Measurements from ENCODE around the gene BCL2A1. TPM values are rescaled to one million over a fixed set of nuclear protein-coding genes. Genes with fewer than 3 reads are reported as not detected.

BCL2A1 gene
- total RNA-seq, 2 donors from 2014 or later = not detected

GRCh38 chr15:79977431-79978054 is 6.5 kb upstream of the BCL2A1 start:
- Mint-ChIP-seq H3K4me3 (no peak overlapping the region), H3K36me3 (ENCODE audit: low read depth) (no peaks in the 10 kb centered on the region), H3K4me1 (no peaks in the 10 kb centered on the region), H3K27me3 (ENCODE audit: insufficient read depth) (no peaks in the 10 kb centered on the region), H3K27ac (no peak overlapping the region), H3K9me3 (no peaks in the 10 kb centered on the region)
- 87 to 88% methylated on average over 7 to 9 of the region's 9 CpGs for WGBS, 2 experiments (ENCODE audit: insufficient coverage in 1 of 2, insufficient read length in 1 of 2)
- DNase-seq = no peak
- TF ChIP-seq, protein P1, sequence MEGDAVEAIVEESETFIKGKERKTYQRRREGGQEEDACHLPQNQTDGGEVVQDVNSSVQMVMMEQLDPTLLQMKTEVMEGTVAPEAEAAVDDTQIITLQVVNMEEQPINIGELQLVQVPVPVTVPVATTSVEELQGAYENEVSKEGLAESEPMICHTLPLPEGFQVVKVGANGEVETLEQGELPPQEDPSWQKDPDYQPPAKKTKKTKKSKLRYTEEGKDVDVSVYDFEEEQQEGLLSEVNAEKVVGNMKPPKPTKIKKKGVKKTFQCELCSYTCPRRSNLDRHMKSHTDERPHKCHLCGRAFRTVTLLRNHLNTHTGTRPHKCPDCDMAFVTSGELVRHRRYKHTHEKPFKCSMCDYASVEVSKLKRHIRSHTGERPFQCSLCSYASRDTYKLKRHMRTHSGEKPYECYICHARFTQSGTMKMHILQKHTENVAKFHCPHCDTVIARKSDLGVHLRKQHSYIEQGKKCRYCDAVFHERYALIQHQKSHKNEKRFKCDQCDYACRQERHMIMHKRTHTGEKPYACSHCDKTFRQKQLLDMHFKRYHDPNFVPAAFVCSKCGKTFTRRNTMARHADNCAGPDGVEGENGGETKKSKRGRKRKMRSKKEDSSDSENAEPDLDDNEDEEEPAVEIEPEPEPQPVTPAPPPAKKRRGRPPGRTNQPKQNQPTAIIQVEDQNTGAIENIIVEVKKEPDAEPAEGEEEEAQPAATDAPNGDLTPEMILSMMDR (conservative IDR thresholded peaks at IDR 0.05) = no peak
- Histone ChIP-seq H3K9ac (ENCODE audit: extremely low read depth, low read length, poor library complexity, severe bottlenecking) (no peak overlapping the region), H3K27me3 (ENCODE audit: control insufficient read depth, insufficient read depth, low read length, poor library complexity, severe bottlenecking) (no peaks in the 10 kb centered on the region), H3K4me1 (ENCODE audit: control insufficient read depth, insufficient read depth, low read length) (no peaks in the 10 kb centered on the region), H3K36me3 (ENCODE audit: control insufficient read depth, insufficient read depth, low read length) (no peaks in the 10 kb centered on the region), H3K4me3 (ENCODE audit: low read length) (no peak overlapping the region), H3K27ac (ENCODE audit: low read depth, low read length) (no peak overlapping the region), H3K9me3 (ENCODE audit: control insufficient read depth, low read length) (no peaks in the 10 kb centered on the region)

DNA sequence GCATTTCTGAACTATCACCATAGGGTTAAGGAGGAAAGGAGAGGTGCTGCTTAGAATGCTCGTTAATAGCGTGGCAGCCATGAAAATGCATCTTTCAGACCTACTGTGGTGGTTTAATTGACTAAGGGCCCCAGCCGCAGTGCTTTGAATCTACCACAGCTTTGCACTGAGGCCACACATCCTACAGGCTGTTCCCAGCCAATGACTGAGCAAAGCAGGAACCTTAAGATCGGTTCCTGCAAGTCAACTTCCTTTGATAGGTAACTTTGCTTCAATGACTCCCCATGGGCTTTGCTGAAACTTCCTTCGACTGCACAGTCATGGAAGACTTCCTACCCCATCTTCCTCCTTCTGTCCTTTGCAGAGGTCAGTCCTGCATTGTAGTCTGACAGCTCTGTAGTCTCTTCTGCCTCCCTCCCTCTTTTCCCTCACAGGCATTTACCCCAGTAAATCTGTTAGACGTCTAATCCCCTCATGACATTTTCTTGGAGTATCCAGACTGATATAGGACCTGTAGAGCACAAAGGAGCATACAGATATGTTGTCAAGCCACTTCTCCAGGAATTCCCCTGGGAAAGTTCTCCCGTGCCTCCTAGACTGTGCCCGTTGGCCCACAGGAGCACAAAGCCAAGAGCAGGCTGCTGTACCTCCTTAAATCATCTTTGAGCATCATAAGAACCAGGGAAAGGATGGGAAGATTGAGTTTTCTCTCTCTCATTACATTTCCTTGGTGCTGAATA is 2.6 kb upstream of the BCL2A1 start:
- Mint-ChIP-seq H3K27ac (no peak overlapping the region), H3K4me3 (no peak overlapping the region), H3K4me1 (no peaks in the 10 kb centered on the region), H3K9me3 (no peaks in the 10 kb centered on the region), H3K36me3 (ENCODE audit: low read depth) (no peaks in the 10 kb centered on the region), H3K27me3 (ENCODE audit: insufficient read depth) (no peaks in the 10 kb centered on the region)
- Histone ChIP-seq H3K27me3 (ENCODE audit: control insufficient read depth, insufficient read depth, low read length, poor library complexity, severe bottlenecking) (no peaks in the 10 kb centered on the region), H3K4me1 (ENCODE audit: control insufficient read depth, insufficient read depth, low read length) (no peaks in the 10 kb centered on the region), H3K9me3 (ENCODE audit: control insufficient read depth, low read length) (no peaks in the 10 kb centered on the region), H3K9ac (ENCODE audit: extremely low read depth, low read length, poor library complexity, severe bottlenecking) (no peak overlapping the region), H3K27ac (ENCODE audit: low read depth, low read length) (no peak overlapping the region), H3K36me3 (ENCODE audit: control insufficient read depth, insufficient read depth, low read length) (no peaks in the 10 kb centered on the region), H3K4me3 (ENCODE audit: low read length) (no peak overlapping the region)
- no peak for DNase-seq
- WGBS, 2 experiments (ENCODE audit: insufficient coverage in 1 of 2, insufficient read length in 1 of 2) = 87 to 94% methylated on average over 7 to 8 of the region's 8 CpGs
- TF ChIP-seq, protein P1 (conservative IDR thresholded peaks at IDR 0.05) = no peak

DNA sequence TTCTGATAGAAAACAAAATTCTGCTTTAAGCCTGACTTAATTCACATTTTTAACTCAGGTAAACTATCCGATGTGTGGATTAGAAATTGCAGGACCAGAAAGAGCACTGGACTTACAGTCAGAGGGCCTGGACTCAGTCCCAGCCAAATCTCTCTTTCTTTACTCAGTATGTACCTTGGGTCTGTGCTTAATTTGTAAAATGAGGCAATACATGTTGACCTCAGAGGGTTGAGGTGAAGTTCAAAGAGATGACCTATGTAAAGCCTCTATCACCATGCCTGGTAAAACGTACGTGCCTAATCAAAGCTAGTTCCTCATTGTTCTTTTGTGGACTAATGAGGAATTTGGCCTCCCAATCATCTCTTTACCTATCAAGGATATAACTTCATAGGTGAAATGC is 1.9 kb upstream of the BCL2A1 start:
- TF ChIP-seq, protein P1 (conservative IDR thresholded peaks at IDR 0.05) = no peak
- H3K4me1 Mint-ChIP-seq = no peaks in the 10 kb centered on the region
- H3K9me3 Mint-ChIP-seq = no peaks in the 10 kb centered on the region
- Histone ChIP-seq H3K36me3 (ENCODE audit: control insufficient read depth, insufficient read depth, low read length) (no peaks in the 10 kb centered on the region), H3K9ac (ENCODE audit: extremely low read depth, low read length, poor library complexity, severe bottlenecking) (no peak overlapping the region), H3K27ac (ENCODE audit: low read depth, low read length) (no peak overlapping the region), H3K9me3 (ENCODE audit: control insufficient read depth, low read length) (no peaks in the 10 kb centered on the region), H3K4me1 (ENCODE audit: control insufficient read depth, insufficient read depth, low read length) (no peaks in the 10 kb centered on the region), H3K27me3 (ENCODE audit: control insufficient read depth, insufficient read depth, low read length, poor library complexity, severe bottlenecking) (no peaks in the 10 kb centered on the region), H3K4me3 (ENCODE audit: low read length) (no peak overlapping the region)
- H3K27me3 Mint-ChIP-seq (ENCODE audit: insufficient read depth) = no peaks in the 10 kb centered on the region
- H3K36me3 Mint-ChIP-seq (ENCODE audit: low read depth) = no peaks in the 10 kb centered on the region
- no peak overlapping the region for H3K4me3 Mint-ChIP-seq
- no peak overlapping the region for H3K27ac Mint-ChIP-seq
- DNase-seq = no peak
- 70 to 88% methylated on average over 3 of the region's 3 CpGs for WGBS, 2 experiments (ENCODE audit: insufficient coverage in 1 of 2, insufficient read length in 1 of 2)

All from endodermal cell (in vitro differentiated cells).